ENCODE data around the gene SGPP2.
A peak's percentile ranks its signal among the peaks of the same experiment; 100 is the strongest.

Gene SGPP2

DNA sequence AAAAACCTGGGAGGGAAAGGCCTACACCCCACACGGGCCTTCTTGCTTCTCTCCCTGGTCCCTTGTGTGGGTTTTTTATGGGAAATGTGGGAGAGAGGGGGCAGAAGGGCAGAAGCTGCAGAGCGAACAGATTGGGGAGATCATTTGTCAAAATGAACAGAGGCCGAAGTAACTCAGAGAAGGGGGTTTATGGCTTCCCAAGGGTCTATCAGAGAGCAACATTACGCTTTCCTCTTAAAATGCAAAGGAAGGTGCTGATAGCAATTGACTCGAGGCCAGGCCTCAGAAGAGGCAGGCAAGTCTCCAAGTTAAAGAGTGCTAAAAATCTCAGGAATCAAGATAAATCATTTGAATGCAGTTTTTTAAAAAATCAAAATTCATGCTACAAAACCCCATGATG is 101.5 kb downstream of the SGPP2 start:
- DNase-seq (ENCODE audit: low spot score): no peak

- DNase-seq (ENCODE audit: low spot score): no peak
Measured at GRCh38 chr2:222526480-222527277, 102.3 kb downstream of the SGPP2 start.

- DNase-seq (ENCODE audit: low spot score): no peak
Measured at GRCh38 chr2:222532315-222532714, 108.0 kb downstream of the SGPP2 start.

- DNase-seq (ENCODE audit: low spot score): no peak
Measured at GRCh38 chr2:222535477-222535876, 111.1 kb downstream of the SGPP2 start.

DNA sequence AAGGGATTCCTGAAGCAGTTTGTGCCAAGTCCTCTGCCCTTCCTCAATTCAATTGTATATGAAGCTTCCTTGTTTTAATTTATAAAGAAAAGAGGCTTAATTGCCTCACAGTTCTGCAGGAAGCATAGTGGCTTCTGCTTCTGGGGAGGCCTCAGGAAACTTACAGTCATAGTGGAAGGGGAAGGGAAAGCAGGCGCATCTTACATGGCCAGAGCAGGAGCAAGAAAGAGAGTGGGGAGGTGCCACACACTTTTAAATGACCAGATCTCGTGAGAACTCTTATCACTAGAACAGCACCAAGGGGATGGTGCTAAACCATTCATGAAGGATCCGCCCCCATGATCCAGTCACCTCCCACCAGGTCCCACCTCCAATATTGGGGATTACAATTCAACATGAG is 114.2 kb downstream of the SGPP2 start:
- DNase-seq (ENCODE audit: low spot score): no peak

DNA sequence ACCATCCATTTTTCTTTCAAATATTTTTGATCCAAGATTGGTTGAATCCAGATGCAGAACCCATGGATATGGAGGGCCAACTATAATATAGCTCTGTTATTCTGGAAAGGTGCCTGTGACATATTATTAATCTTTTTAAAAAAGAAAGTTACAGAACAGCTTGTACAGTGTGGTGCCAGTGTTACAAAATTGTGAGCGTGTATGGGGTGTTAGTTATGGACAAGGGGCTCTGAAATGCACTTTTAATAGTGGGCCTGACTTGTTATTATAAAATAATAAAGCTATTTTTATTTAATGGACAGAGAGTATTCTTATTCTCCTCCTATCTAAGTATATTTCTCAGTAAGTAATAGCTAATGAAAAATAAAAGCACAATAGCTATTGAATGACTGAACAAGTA is 120.3 kb downstream of the SGPP2 start:
- DNase-seq (ENCODE audit: low spot score): no peak

- no peak for DNase-seq (ENCODE audit: low spot score)
Measured at GRCh38 chr2:222545823-222546795, 121.8 kb downstream of the SGPP2 start.

- DNase-seq (ENCODE audit: low spot score): no peak
Measured at GRCh38 chr2:222547083-222547482, 122.7 kb downstream of the SGPP2 start.

GRCh38 chr2:222548992-222549391 is 124.6 kb downstream of the SGPP2 start:
- DNase-seq (ENCODE audit: low spot score): no peak

DNA sequence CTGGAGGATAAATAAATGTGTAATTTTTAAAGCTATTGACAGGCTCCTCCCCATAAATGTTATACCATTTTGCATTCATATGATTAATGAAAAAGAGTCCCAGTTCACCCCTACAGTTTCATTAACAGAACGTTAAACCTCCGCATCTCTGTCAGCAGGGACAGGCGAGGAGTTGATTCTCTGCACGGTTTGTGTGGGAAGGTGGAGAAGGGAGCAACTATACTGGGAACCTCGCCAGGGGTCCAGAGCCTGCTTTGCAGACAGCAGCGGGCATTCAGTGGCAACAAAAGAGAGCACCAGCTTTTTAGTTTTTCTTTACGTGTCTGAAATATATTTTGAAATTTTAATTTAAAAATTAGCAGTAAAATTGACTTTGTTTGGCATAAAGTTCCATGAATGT is 130.2 kb downstream of the SGPP2 start:
- DNase-seq (ENCODE audit: low spot score): no peak

- DNase-seq (ENCODE audit: low spot score): no peak
Measured at GRCh38 chr2:222561151-222561550, 136.8 kb downstream of the SGPP2 start.

GRCh38 chr2:222561817-222562645 is 137.7 kb downstream of the SGPP2 start:
- DNase-seq (ENCODE audit: low spot score): peak; percentile 55

DNA sequence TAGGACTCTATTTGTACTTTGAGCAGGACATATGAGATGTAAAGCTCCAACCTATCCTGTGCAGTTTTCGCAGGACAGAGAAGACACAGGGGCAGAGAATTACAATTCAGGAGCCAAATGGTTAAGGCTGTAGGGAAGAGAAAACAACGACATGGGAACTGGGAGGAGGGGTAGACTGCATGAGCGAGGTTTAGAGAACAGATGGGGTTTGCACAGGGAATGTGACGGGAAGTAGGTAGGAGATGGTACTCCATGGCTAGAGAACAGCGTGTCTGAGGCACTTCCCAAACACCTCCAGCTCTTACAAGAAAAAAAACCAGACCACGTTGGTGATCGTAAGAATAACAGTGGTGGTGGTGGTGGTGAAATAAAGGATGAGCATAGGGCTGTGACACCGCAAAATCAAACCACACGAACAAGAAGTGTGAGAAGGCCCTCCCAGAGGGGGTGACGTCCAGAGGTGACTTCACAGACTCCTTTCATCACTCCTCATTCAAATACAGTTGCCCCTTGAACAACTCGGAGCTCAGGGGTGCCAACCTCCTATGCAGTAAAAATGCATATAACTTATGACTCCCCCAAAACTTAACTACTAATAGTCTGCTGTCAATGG is 138.9 kb downstream of the SGPP2 start:
- no peak for DNase-seq (ENCODE audit: low spot score)

GRCh38 chr2:222563936-222564335 is 139.6 kb downstream of the SGPP2 start:
- no peak for DNase-seq (ENCODE audit: low spot score)

DNA sequence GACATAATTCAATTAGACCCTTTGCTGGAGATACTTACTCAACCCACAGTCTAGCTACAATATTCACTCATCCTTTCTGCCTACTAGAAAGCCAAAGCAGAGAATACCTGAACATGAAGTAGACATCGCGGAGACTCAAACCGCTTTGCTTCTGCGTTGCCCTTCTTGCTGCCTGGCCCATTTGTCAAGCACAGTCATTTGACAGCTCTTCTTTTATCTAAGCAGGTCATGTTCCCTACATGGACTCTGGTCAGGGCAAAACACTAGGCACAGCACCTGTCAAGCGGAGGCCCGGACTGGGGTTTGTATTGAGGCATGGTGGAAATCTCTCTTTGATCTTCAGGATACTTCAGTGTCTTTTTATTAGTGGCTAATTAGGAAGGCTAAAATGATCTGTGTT is 141.9 kb downstream of the SGPP2 start:
- no peak for DNase-seq (ENCODE audit: low spot score)

- DNase-seq (ENCODE audit: low spot score): no peak
Measured at GRCh38 chr2:222568865-222569264, 144.5 kb downstream of the SGPP2 start.

- no peak for DNase-seq (ENCODE audit: low spot score)
Measured at GRCh38 chr2:222569826-222570225, 145.5 kb downstream of the SGPP2 start.

GRCh38 chr2:222572264-222572721 is 147.9 kb downstream of the SGPP2 start:
- DNase-seq (ENCODE audit: low spot score): no peak

DNA sequence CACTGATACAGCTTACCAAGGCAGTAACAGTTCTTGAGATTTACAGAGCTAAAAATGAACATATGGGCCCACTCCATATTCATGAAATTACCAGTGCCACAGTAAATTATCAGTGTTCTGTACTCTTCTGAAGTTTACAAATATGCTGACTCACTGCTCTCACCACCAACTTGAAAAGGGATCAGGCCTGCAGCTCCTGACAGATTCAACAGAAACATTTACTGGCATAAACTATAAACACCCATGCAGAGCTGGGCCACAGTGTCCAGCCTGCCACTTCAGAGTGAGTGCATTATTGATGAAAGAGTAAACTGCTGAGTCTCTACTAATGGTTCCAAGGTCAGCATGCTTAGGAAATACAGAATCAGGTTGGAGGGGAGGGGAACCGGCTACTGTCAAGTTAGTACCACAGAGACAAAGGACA is 148.4 kb downstream of the SGPP2 start:
- DNase-seq (ENCODE audit: low spot score): no peak

DNA sequence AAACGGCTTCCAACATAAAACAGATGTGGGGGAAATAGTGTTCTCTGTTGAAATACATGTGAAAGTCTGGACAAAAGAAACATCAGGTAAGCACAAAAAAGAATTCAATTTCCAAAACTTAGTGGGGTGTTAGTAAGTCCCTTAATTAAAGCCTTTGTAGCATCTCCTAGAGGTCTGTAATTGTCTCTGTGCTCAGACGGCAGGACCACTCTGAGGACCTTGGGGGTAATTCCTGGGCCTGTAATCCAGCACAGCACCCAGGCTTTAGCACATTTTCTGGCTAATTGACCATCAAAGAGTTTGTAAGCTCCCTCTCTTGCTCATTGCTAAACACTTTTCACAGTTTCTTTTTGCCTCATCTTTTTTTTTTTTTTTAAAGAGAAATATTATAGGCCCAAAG is 151.3 kb downstream of the SGPP2 start:
- no peak for DNase-seq (ENCODE audit: low spot score)

All from LoVo (cell line).